ENCODE results near the gene CNOT10.
"Not testable (repeated sequence)": the region's sequence is repeated elsewhere in the genome, so short reads cannot be mapped to it uniquely, and the experiment has no call there.

CNOT10 gene

GRCh38 chr3:32757618-32758374 is 72.8 kb downstream of the CNOT10 start:
- DNase-seq (ENCODE audit: low read depth, low spot score) = no peak

- no peak for DNase-seq (ENCODE audit: low read depth, low spot score)
These were observed 73.4 kb downstream of the CNOT10 start for GRCh38 chr3:32758375-32758753.

- DNase-seq (ENCODE audit: low read depth, low spot score) = no peak
These were observed 74.4 kb downstream of the CNOT10 start for GRCh38 chr3:32759342-32759741.

DNA sequence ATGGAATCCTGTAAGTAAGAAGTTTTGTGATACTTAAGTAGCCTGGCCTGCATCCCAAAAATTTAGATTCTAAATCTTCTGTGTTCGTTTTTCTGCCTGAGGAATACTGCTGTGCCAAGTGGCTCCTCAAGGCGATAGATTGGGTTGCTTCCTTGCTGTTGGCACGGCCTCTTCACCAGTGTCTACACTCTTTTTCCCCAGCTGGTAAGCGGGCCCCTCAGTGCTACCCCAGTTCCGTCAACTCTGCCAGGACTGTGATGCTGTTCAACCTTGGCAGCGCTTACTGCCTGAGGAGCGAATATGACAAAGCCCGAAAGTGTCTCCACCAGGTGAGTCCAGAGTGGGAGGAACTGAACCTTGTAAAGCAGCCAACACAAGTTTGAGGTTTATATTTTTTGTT is 79.5 kb downstream of the CNOT10 start:
- no peak for DNase-seq (ENCODE audit: low read depth, low spot score)

DNA sequence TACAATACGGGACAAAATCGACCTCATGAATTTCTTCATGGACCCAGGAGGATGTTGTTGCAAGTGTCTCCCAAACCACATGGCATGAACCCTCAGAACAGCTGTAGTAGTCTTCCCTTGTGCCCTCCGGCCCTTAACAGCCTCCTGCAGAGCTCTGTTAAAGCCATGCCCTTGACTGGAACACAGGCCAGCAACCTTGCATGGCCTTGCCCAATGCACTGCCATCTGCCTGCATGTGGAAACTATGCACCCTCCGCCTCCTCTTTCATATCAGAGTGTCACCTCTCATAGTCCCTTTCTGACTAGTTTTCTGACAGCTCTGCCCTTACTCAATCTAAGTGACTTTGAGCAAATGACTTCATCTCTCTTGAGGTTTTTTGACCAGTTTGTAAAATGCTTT is 93.4 kb downstream of the CNOT10 start:
- no peak for DNase-seq (ENCODE audit: low read depth, low spot score)

DNA sequence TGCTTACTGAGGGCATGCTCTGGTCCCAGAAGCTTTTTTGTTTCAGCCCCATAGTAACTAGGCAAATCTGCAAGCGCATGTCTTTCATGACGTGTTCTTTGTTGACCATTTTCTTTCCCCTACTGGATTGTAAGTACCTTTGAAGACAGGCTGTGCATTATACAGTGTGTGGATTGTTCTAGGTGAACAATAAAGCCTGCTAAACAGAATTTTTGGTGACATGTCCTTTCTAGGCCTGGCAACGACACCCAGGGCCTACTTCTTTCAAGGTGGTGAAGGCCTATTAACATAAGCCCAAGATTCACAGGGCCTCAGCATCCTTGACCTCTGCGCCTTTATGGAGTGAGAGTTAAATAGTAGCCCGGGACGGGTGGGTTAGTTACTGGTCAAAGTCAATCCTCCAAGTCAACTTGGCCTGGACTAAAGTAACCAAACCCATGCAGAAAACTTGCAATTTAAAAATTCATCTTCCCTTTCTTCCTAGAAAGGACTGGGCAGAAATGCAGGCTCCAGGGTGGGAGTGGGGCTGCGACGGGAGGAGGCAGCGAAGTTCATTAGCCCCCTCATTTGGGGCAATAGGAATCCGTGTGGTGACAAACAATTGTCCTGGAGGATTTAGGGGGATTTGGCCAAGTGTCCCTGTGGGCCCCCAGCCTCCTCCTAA is 95.2 kb downstream of the CNOT10 start:
- no peak for DNase-seq (ENCODE audit: low read depth, low spot score)

GRCh38 chr3:32780735-32781210 is 95.8 kb downstream of the CNOT10 start:
- no peak for DNase-seq (ENCODE audit: low read depth, low spot score)

DNA sequence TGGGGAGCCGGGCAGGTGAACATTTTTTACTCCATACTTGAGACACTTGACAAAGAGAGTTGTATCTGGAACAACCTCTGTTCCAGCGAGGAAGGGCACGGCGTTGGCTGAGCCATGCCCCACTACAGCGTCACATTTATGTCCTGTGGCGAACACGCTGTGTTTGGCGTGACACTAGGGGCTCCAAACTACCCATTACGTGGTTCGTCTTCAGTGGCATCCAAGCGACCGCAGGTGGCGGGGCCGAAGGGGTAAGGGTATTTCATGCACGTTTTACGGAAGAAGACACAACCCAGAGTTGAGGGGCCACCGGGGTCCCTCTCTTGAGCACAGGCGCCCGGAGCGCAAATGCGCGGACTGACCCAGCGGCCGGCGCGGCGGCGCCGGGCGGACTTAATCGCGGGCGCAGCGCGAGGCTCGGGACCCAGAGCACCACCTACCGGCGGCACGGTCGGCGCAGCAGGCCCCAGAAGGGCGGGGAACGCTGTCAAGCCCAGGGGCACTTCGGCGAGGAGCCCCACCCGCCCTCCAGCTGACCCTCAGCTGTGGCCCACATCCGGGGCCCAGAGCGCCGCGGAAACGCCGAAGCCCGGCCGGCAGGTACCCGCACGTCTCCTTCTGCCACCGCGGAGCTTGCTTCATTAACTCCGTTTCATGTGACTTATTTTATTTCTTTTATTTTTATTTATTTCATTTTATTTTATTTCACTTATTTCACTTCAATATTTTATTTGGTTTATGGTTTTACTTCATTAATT is 96.4 kb downstream of the CNOT10 start:
- DNase-seq (ENCODE audit: low read depth, low spot score) = peak; percentile 13

GRCh38 chr3:32781969-32782270 is 96.9 kb downstream of the CNOT10 start:
- not testable (repeated sequence) for DNase-seq (ENCODE audit: low read depth, low spot score)

DNA sequence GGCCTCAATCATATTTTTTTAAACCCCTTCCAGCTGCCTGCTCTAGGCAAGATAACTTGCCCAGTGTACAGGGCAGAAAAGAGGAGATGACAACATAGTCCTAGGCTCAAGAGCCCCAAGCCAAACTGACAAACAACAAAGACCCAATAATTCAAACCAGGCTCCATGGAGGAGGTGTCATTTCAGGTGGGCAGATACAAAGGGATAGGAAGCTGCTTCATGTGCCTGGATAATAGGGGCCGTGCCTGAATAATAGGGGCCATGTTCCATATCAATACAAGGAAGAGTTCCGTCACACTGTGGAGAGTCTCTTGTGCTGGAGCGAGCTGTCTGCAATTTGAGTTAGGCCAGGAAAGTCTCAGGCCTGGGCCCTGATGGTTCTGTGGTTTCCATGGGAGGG is 97.4 kb downstream of the CNOT10 start:
- no peak for DNase-seq (ENCODE audit: low read depth, low spot score)

- no peak for DNase-seq (ENCODE audit: low read depth, low spot score)
These were observed 106.8 kb downstream of the CNOT10 start for GRCh38 chr3:32791833-32792232.

DNA sequence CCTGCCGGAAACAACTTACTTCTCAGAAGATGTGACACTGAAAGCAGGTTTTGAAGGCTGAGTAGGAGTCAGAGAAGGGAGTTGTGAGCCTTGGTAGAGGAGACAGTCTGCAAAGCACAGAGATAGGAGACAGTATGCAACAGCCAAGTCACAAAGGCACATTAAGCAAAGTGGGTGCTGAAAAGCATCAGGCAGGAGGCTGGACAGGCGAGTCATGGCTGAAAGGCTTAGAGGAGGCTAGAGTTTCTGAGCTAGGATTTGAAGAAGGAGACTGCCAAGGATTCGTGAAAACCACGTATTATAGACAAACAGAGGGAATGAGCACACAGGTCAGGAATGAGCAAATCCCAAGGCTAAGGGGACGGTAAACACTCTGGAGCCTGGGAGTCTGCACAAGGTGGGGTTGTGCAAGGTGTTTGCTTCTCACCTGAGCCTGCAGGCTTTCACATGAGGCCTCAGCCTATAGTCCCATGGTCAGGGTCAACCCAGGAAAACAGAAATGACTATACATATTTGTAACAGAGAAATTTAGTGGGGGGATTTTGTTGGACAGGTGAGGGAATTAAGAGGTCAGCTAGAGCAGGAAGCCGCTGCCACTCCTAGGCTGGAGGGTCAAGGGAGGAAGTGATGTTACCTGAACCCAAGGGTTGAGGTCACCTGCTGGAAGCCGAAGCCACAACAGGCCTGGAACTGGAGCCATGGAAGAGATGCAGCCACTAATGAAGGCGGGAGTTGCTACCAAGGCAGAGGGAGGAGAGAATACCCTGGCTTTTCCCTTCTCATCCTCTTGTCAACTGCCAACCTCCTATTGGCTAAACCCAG is 109.7 kb downstream of the CNOT10 start:
- DNase-seq (ENCODE audit: low read depth, low spot score) = no peak

DNA sequence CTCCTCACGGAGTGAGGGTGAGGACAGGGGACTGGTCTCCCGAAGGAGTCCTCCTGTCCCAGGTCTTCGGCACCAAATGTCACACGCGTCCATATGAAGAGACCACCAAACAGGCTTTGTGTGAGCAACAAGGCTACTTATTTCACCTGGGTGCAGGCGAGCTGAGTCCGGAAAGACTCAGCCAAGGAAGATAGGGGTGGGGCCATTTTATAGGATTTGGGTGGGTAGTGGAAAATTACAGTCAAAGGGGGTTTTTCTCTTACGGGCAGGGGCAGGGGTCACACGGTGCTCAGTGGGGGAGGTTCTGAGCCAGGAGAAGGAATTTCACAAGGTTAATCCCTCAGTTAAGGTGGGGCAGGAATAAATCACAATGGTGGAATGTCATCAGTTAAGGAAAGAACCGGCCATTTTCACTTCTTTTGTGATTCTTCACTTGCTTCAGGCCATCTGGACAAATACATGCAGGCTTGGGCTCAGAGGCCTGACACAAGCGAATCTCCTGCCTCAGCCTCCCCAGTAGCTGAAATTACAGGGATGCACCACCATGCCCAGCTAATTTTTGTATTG is 111.5 kb downstream of the CNOT10 start:
- not testable (repeated sequence) for DNase-seq (ENCODE audit: low read depth, low spot score)

- DNase-seq (ENCODE audit: low read depth, low spot score) = no peak
These were observed 112.8 kb downstream of the CNOT10 start for GRCh38 chr3:32797776-32798175.

- not testable (repeated sequence) for DNase-seq (ENCODE audit: low read depth, low spot score)
These were observed 116.5 kb downstream of the CNOT10 start for GRCh38 chr3:32801440-32801839.

DNA sequence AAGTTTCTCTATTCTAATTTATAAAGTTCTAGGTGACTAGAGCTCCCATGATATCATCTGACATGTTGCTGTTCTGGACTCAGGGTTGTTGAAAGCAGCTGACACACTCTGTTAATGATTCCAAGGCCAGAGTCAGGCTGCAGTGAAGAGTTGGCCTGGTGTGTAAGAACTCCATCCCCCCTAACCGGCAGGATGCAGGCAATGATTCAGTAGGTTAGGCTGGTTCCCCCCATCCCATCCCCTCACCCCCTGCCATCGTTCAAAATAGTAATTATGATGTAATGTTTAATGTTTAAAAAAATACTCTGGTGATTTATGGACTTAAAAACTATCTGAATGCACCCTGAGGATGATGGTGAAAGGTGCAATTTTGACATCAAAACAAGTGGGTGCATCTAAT is 128.2 kb downstream of the CNOT10 start:
- DNase-seq (ENCODE audit: low read depth, low spot score) = no peak

DNA sequence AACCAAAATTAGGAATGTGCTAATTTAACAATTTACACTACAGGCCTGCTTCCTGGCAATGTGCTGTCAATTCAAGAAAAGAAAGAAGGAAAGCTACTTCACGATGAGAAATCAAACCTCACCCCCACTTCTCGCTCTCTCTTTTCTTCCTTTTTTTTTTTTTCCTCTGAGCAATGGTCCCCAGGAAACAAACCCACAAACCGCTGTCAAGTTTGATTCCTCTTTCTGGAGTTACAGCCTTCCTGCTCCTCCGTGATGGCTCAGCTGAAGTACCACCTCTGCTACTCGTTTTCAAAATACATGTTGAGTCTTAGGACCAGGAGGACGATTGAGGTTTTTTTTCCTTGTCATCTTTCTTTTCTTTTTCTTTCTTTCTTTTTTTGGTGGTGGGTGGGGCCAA is 129.4 kb downstream of the CNOT10 start:
- no peak for DNase-seq (ENCODE audit: low read depth, low spot score)

DNA sequence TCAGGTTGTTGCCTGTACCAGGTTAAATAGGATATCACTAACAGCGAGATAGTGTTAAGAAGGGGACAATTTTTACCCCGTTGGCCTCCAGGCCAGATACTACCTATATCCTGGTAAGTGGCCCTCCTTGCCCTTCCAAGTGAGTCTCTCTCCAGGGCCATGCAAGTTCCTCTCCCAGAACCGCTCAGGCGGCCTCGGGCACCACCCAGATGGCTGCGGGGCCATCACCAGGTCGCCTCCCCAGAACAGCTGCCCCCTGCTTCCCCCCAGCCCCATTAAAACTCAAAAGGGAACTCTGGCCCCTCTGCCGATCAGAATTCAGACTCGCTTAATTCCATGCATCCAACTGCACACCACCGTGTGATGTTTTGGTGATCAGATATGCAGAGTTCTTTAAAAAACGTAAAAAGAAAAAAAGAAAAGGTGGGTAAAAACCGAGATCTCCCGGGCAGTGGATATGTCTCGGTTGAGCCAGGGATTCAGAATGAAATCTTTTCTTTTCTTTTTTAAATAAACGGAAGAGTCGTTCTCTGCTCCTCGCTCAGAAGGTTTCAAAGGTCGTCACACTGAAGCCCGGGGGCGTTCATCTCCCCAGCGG is 131.0 kb downstream of the CNOT10 start:
- DNase-seq (ENCODE audit: low read depth, low spot score) = no peak

GRCh38 chr3:32816439-32817256 is 131.7 kb downstream of the CNOT10 start:
- DNase-seq (ENCODE audit: low read depth, low spot score) = no peak

GRCh38 chr3:32817257-32817557 is 132.2 kb downstream of the CNOT10 start:
- DNase-seq (ENCODE audit: low read depth, low spot score) = no peak

All from brain pericyte (primary cell).